ENCODE results near the gene HSD17B10. TPM values are rescaled to one million over a fixed set of nuclear protein-coding genes. Genes with fewer than 3 reads are reported as not detected.
"Not testable (repeated sequence)": the region's sequence is repeated elsewhere in the genome, so short reads cannot be mapped to it uniquely, and the experiment has no call there.

Gene HSD17B10
- 152 TPM in 2 replicates for total RNA-seq (2014; rRNA removed; shearing (Covaris generic))

DNA sequence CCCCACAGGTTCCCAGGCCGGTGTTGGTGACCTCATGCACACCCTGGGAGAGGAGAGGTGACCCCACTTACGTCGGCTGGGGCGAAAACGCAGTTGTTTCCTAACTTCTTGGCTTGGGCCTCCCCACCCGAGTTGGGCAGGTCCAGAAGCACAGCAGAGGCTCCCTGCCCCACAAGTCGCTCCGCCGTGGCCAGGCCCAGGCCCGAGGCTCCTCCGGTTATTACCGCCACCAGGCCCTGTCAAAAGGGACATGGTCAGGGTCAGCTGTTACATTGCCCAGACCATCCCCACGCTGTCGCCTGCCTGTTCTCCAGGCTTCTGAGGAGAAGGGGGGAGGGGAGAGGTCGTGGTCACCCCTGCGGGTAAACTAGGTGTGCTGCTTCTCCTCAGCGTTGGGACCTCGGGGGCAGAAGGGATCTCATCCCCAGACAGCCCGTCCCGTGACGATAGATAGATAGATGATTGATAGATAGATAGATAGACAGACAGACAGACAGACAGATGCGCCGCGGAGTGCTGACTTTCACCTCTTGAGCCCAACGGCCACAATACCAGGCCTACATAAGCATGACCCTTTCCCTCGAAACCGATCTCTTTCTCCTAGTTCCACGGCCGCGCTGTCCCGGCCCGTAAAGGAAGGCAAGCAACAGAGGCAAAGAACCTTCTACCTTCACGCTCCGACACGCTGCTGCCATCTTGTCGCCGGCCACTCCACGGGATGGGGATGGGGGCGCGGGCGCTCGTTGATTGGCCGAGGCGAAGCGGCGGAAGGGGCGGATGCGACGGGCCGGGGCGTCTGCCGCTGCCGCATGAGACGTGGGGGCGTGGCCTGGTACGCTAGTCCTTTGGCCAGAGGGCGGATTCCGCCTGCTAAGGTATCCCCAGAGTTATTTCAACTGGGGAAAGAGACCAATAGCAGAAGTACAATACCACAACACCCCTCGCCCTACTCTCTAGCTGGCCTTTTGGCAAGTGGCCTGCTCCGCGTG, at the start of gene HSD17B10:
Gene HSD17B10 (minus strand): TSS at position 720 of the 989 bp plus-strand sequence. CDS start 25 bp downstream, at position 695.
- DNase-seq (ENCODE audit: low spot score), result peak; percentile 82

DNA sequence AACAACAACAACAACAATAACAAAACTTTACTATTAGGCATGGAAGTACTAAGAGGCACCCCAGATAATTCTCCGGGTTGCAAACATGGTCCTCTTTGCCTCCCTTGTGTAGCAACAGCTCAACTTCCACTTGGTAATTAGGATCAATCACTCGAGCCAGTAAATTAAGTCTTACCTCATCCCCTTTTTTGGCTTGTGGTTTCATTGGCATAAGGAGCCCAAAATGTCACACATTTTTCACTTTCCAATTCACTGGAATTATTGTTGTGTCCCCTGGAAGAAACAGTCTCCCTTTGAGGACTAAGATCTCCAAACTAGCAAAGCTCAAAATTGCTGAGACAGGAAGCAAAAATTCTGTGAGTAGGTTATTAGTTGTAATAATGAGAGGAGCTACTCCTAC, 49.2 kb upstream of the HSD17B10 start:
- no peak for DNase-seq (ENCODE audit: low spot score)

DNA sequence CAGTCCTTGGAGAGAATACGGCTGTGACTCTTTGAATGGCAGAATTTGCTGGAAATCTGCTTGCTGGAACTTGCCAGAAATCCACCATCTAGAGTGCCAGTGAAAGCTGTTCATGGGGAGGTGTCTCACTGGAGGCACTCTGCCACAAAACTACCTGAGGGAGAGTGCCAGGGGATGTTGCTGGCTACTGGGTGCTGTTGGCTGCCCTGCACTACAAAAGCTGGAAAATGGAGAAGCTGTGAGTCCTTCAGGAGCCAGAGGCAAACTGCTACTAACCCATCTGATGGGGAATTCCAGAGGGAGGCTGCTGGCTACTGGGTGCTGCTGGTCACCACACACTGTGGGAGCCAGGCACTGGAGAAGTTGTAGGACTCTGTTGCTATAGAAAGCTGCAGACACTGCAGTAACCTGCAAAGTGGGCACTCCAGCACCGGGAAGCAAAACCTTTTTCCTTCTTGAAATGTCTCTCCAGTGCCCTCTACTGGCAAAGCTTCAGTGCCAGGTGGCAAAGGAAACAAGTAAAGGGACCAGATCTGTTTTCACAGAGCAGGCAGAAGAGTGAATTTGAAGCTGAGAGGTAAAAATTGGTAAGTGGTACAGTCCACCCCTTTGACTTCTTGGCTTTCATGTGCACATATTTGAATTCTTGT, 47.8 kb upstream of the HSD17B10 start:
- DNase-seq (ENCODE audit: low spot score), result peak; percentile 53

DNA sequence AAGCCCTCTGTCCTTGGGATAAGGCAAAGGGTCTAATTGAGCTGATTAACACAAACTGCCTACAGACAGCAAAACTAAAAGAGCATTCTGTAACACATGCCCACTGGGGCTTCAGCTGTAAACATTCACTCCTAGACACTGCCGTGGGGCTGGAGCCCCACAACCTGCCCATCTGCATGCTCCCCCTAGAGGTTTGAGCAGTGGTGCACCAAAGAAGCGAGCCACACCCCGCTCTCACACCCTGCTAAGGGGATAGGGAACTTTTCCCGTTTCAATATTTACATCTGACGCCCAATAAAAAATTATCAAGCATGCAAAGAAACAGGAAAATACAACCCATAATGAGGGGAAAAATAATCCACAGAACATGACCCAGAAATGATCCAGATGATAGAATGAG, 46.9 kb upstream of the HSD17B10 start:
- DNase-seq (ENCODE audit: low spot score), result no peak

DNA sequence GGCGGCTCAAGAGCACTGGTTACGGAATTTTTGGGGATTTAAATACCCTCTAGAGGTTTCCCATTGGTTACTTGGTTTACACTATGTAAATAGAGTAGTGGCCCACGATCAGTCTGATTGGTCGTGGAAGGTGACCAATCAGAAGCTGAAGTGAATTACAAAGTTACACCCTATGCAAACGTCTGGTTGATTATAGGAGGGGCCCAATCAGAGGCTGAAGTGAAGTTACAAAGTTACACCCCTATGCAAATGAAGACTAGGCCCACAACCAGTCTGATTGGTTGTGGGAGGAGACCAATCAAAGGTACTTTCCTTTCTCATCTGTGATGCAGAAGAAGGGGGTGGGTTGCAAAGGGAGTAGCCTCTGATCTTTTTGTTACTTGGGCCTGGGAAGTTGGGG, 45.1 kb upstream of the HSD17B10 start:
- DNase-seq (ENCODE audit: low spot score), result peak; percentile 9

DNA sequence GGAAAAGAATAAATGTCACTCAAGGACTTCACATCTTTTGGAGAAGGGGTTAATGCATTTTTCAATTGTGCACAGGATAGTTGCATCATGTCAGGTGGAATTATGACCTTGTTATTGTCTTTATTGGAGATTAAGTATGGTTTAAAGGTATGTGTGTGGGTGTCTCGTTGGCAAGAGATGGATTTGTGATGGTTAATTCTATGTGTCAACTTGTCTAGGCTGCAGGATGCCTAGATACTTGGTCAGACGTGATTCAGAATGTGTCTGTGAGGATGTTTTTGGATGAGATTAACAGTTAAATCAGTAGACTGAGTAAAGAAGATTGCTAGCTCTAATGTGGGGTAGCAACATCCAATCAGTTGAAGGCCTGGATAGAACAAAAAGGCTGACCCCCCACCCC, 42.2 kb upstream of the HSD17B10 start:
- DNase-seq (ENCODE audit: low spot score), result no peak

DNA sequence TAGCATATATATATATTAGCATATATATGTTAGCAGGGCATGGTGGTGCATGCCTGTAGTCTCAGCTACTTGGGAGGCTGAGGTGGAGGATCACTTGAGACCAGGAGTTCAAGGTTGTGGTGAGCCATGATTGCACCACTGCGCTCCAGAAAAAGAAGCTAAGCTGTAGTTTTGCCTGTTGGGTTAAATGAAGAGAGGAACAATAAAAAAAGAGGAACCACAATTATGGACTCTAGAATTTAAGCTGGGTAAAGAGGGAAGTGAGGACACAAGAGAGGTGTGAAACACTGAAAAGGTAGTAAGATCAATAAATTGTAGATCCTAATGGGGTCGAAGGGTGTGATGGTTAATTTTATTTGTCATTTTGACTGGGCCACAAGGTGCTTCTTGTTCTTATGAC, 40.5 kb upstream of the HSD17B10 start:
- DNase-seq (ENCODE audit: low spot score), result no peak

DNA sequence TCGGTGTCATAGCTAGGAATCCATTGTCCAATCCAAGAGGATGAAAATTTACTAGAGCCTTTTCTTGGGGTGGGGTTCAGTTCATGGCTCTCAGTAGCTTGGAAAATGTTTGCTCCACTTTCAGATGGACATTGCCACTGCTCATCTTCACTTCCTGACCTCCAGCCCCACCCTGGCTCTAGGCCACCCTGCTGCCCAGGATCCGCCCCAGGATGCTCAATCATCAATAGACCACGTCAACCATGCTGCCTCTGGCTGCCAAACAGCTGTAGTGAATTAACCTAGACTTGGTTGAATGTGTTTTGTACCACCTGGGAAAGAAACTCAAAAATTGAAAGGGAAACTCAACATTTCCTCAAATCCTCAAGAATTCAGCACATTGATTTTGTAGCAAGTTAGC, 37.2 kb upstream of the HSD17B10 start:
- DNase-seq (ENCODE audit: low spot score), result no peak

DNA sequence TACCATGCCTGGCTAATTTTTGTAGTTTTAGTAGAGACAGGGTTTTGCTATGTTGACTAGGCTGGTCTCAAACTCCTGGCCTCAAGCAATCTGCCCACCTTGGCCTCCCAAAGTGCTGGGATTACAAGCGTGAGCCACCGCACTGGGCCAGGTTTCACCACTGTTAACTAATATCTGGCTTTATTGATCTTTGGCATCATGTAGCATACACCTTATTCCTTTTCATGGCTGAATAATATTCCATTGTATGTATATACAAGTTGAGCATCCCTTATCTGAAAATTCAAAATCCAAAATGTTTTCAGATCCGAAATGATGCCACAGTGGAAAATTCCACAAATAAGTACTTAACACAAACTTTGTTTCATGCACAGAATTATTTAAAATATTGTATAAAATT, 34.5 kb upstream of the HSD17B10 start:
- DNase-seq (ENCODE audit: low spot score), result not testable (repeated sequence)

DNA sequence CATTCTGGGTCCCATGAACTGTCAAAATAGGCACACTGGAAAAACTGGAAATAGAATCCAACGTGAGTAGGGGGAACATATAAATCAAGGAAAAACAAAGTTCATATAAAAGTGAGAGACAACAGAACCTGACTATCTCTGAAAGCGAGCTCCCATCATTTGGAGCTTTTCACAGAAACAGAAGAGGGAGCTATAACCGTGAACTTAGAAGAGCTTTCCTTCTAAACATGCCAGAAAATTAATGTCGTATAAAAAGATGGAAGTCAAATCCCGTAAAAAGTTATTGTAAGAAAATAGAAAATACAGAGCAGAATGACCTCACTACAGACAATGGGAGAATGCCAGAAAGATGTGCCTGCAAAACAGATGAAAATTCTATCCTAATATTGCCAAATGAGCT, 23.9 kb upstream of the HSD17B10 start:
- DNase-seq (ENCODE audit: low spot score), result no peak

DNA sequence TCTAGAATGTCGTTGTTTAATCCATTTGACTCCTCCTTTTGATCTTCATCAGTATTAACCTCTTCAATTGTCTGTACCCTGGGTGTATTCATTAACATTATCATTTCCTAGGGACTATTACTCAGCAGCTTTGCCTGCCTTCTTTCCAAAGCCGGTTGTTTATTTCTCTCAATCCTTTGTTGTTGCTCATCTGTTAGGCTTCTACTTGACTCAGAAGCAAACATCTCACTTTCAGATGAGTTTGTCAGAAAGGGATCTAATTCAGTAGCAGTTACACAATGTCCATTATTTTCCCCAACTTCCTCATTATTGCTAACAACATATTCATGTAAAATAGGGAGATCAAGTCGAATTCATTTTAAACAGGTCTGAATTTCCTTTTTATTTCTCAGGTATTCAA, 22.1 kb upstream of the HSD17B10 start:
- peak; percentile 18 for DNase-seq (ENCODE audit: low spot score)

DNA sequence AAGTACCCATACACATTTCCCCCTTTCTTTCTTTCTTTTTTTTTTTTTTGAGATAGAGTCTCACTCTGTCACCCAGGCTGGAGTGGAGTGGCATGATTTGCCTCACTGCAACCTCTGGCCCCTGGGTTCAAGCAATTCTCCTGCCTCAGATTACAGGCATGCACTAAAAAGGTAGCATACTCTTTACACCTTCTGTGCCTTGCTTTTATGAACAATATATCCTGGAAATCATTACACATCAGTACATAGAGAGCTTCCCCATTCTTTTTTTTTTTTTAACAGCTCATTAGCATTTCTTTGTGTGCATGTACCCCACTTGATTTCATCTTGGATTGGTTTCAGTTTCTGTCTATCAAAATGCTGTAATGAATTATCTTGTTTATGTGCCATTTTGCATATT, 18.6 kb upstream of the HSD17B10 start:
- DNase-seq (ENCODE audit: low spot score), result no peak

DNA sequence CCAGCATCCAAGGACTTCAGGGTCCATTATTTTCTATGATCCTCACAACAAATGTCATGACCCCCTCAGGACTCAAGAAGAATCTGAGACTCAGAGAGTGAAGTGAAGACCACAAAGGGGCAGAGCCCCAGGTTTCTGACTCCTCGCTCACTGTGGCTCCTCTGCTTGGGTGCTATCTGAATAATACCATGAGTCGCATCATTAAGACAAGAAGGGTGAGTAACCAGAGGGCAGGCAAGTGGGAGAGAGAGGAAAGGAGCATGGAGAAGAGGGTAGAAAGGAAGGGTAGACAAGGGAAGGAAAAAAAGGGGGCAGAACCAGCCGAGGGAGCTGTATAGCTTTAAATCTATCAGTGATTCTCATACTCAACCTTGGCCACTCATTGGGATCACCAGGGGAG, 15.5 kb upstream of the HSD17B10 start:
- no peak for DNase-seq (ENCODE audit: low spot score)

DNA sequence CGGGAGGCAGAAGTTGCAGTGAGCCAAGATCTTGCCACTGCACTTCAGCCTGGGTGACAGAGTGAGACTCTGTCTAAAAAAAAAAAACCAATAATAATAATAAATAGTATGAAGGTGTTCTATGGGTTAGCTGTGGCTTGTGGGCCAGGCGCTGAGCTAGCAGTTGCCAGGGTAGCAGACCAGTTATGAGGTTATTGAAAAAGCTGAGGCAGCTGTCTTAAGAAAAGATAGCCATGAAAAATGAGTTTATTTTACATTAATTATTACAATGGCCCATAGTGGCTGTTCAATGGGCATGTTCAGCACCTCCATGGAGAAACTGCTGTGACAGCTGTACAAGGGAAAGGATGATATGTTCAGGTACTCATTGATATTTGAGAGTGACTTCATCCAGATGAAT, 13.3 kb upstream of the HSD17B10 start:
- DNase-seq (ENCODE audit: low spot score), result no peak

DNA sequence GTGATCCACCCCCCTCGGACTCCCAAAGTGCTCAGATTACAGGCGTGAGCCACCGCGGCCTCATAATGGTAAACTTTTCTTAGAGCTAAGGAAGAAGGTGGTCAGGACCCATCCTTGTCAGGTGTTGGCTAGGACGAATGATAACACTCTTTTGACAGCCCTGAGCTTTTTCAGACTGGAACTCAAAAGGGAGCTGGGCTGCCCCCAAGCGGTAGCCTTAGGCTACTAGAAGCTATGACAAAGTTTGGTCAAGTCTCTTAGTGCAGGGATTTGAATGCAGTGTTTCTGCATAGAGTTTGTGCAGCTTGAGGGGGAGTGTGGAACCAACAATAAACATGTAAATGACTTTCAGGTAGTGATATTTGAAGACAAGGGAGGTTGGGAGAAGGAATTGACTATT, 11.8 kb upstream of the HSD17B10 start:
- peak; percentile 15 for DNase-seq (ENCODE audit: low spot score)

DNA sequence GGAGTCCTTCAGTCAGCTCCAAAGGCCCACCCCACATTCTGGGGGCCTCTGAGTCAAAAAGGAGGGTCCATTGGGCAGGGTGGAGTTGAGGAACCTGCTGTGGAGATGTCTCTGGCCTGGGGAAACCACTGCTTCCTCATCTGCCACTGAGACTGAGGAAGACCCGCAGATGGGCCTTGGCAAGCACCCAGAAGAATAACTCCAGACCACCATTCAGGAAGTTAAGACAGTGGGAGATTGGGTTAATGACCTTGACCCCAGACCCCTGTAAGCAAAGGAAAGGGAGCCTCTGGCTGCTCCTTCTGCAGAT, 8.1 kb upstream of the HSD17B10 start:
- DNase-seq (ENCODE audit: low spot score), result no peak

DNA sequence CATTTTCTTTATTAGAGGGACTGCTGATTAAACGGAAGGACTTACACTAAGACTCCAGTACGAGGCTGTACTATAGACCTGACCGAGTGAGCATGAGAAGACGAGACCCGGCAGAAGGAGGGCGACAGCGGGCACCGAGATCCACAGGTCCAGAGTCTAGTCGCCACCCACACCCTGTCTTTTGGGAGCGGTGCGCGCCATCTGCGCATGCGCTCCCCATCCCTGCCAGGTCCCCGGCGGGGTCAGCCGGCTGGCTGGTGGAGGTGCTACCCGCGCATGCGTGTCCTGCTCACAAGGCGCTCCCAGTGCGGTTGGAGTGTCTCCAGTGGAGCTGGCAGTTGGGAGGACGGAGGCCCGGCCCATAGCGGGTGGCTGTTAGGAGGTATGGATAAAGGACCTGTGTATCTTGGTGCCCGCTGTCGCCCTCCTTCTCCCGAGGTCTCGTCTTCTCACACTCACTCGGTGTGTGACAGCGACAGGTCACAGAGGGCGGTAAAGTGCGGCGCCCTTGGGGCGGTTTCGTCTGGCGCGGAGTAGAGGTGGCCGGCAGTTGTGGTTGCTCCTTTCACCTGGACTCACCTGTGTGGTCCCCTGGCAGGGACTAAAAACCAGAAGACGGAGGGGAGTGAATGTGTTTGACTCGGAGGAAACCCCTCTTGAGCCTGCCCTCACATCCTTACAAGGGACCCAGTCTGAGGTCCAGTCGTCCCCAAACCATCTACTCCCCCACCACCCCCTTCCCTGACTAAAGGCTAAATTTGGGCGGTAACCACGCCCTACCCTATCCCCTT, 7.6 kb upstream of the HSD17B10 start:
- DNase-seq (ENCODE audit: low spot score), result peak; percentile 58

DNA sequence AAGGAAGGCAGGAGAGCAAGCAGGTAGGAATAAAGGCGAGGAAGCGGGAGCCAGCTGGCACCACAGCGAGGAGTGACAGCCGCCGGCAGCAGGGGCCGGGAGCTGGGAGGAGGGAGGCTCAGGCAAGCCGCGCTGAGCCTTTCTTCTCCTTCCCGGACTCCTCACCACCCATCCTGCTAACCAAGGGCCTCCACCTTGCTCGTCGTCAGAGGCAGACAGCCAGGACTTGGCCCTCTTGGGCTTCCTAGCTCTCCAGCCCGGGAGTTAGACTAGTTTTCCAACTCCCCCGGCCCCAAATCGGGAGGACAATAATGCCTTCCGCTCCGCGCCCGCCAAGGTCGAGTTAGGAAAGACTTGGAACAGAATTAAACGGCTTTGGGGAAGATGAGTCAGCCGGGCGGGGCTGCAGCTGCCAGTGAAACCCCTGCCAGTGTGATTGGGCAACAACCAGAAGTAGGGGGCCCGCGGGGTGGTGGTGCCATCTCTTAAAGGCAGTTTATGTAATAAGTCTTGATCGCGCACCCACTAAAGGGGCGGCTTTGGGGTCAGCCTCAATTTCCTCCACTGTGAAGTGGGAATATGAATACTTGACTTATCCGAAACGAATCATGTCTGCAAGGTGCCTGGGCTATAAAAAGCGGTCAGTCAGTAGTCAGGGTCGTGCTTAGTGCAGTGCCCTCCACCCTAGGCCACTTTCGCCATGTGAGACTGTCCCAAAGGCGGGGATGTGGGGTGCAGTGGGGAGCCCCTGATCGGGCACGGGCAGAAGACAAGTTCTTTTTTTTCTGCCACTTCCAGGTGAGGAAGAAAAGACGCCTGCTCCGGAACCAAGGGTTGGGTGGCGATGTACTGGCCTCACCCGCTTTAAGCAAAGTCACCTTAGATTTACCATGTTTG, 6.7 kb upstream of the HSD17B10 start:
- peak; percentile 18 for DNase-seq (ENCODE audit: low spot score)

DNA sequence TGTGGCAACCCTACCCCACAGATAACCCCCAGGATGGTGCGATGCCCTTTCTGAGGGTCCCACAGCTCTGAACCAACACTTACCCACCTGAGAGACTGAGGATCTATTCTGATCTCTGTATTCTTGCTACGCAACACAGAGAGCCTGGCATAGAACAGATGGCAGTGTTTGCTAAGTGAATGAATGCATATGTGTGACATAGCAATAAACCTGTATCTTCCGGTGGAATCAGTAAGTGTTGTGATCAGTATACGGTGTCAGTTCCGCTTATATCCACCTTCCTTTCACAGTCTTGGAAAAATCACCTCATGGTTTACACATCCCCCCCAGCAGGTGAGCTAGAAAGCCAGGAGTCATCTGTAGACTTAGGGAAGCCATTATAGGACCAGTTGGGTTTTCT, 5.9 kb upstream of the HSD17B10 start:
- DNase-seq (ENCODE audit: low spot score), result no peak

DNA sequence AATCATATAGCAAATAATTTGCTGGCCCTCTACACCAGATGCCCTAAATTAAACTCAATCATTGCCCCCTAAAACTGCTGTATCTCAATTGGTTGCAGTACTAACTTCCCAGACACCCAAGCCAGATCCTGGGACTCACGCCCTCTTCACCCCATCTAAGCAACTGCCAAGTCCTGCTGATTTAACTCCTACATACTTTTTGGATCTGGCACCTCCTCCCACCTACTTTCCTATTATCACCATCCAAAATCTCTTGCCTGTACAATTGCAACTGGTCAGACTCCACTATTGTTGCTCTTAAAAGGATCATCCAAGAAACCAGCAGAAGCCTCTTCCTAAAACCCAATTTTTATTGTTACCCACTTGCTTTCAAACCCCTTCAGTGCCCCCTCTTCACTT, 4.7 kb upstream of the HSD17B10 start:
- DNase-seq (ENCODE audit: low spot score), result no peak

DNA sequence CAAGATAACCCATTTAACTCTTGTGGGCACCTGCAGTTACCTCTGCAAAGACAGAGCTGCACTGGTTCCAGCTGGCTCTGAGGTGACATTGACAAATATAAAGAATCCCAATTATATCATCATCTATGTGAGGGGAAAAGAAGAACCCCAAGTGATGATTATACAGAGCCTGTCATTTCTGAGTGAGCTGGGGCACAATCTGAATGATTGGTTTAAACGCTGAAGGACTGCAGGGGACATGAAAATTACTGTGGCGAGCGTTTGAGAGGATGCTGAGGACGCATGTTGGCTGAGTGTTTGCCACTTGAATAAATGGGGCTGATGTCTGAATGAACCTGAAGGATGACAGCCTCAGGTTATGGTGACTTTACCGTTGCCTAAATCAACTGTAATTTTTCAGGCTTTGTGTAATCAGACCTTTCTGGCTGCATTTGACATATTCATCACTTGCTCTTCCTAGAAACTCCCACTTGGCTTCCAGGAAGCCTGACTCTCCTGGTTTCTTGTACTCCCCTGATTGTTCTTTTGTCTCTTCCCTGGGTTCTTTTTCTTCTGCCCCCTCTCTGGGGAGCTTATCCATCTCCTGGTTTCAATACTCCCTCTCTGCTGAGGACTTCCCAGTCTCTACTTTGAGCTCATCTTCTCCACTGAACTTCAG, 4.1 kb upstream of the HSD17B10 start:
- DNase-seq (ENCODE audit: low spot score), result no peak

Data from H4 (cell line).